ENCODE results near the gene MBTD1.

MBTD1 gene

GRCh38 chr17:51142597-51142996 is 117.3 kb downstream of the MBTD1 start:
- DNase-seq: no peak

DNA sequence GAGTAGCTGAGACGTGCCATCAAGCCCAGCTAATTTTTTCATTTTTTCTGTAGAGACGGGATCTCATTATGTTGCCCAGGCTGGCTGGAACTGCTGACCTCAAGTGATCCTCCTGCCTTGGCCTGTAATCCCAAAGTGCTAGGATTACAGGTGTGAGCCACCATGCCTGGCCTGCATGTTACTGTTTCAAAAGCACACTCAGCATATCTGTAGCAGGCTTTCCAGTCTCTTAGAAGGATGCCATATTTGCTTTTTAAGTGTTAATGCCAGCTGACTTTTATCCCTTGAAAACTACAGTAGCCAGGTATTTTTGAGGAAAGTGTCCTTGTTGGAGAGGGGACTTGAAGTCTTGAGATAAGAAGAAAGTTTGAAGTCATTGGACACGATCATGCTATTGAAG is 123.9 kb downstream of the MBTD1 start:
- no peak for DNase-seq

GRCh38 chr17:51133365-51133764 is 126.5 kb downstream of the MBTD1 start:
- DNase-seq: no peak

- DNase-seq: no peak
Observed at GRCh38 chr17:51132964-51133319, 126.9 kb downstream of the MBTD1 start.

GRCh38 chr17:51128076-51128475 is 131.8 kb downstream of the MBTD1 start:
- DNase-seq: no peak

Measured in SHP77 (cell line).